Caco-2 (cell line): Measurements from ENCODE around the gene PCDHA4. TPM values are rescaled to one million over a fixed set of nuclear protein-coding genes. Genes with fewer than 3 reads are reported as not detected.
"Not testable (repeated sequence)": the region's sequence is repeated elsewhere in the genome, so short reads cannot be mapped to it uniquely, and the experiment has no call there.

ENCODE experiments used
- BruUV-seq: library from RNA; stranded (reverse); fragments of 400-500 nt; replicated peaks from 2 replicates; lab custom pipeline; 2021; lab: Mats Ljungman, UMichigan
- CTCF ChIA-PET: fragments of 300-600 bp; sonication (Branson Sonifier 250); formaldehyde crosslinking; loops from one replicate; lab custom pipeline; 2022; ENCODE audit warnings: antibody characterized with exemption; lab: Charles Lee
- POLR2A ChIA-PET: fragments of 300-600 bp; sonication (Branson Sonifier 250); formaldehyde crosslinking; loops from one replicate; lab custom pipeline; 2022; ENCODE audit warnings: antibody characterized with exemption; lab: Charles Lee
- DNase-seq, 2 experiments: peaks; one replicate each; pipeline versions ENCODE4 v3.0.0 to v3.0.0-alpha.2; 2020 to 2022
- H3K27me3 ChIP-seq: replicated peaks from 2 replicates; pipeline ENCODE4 v1.6.0; 2011; ENCODE audit warnings: low read length; ENCODE audit not compliant: control insufficient read depth, insufficient read depth
- H3K36me3 ChIP-seq: 2 replicates; pipeline ENCODE4 v1.5.1; 2011; ENCODE audit warnings: low read length; ENCODE audit not compliant: control insufficient read depth, insufficient read depth
- H3K4me1 ChIP-seq: fragments of 250-450 bp; sonication (Bioruptor Pico); 2 replicates; pipeline ENCODE4 v1.5.1; 2020; ENCODE audit warnings: mild to moderate bottlenecking
- H3K4me3 ChIP-seq: 2 replicates; pipeline ENCODE4 v1.5.1; 2011; ENCODE audit warnings: low read depth, mild to moderate bottlenecking, control low read depth, low read length
- H3K9me3 ChIP-seq: fragments of 250-450 bp; sonication (Bioruptor Pico); 2 replicates; pipeline ENCODE4 v1.5.1; 2020; ENCODE audit warnings: mild to moderate bottlenecking, moderate library complexity
- H3K27ac Mint-ChIP-seq: one replicate; pipeline ENCODE4 v1.8.0; 2022; ENCODE audit warnings: mixed read lengths; ENCODE audit not compliant: unreplicated experiment
- H3K27me3 Mint-ChIP-seq: one replicate; pipeline ENCODE4 v1.8.0; 2022; ENCODE audit warnings: mixed read lengths; ENCODE audit not compliant: insufficient read depth, unreplicated experiment
- H3K36me3 Mint-ChIP-seq: one replicate; pipeline ENCODE4 v1.8.0; 2022; ENCODE audit warnings: mild to moderate bottlenecking, mixed read lengths; ENCODE audit not compliant: insufficient read depth, unreplicated experiment
- H3K4me1 Mint-ChIP-seq: one replicate; pipeline ENCODE4 v1.8.0; 2022; ENCODE audit warnings: low read depth, mixed read lengths; ENCODE audit not compliant: unreplicated experiment
- H3K4me3 Mint-ChIP-seq: one replicate; pipeline ENCODE4 v1.8.0; 2022; ENCODE audit warnings: mild to moderate bottlenecking, moderate library complexity, mixed read lengths; ENCODE audit not compliant: unreplicated experiment
- H3K9me3 Mint-ChIP-seq: one replicate; pipeline ENCODE4 v1.8.0; 2022; ENCODE audit warnings: mixed read lengths; ENCODE audit not compliant: unreplicated experiment
- CTCF ChIP-seq, 2 experiments: fragments of 200-600 bp in 1 of 2; IDR thresholded peaks; 1 replicate in 1 of 2; 2 replicates in 1 of 2; pipeline versions ENCODE4 v1.5.1 to v1.8.0; 2011 to 2022; ENCODE audit warnings: antibody characterized with exemption in 1 of 2, control low read depth in 1 of 2, inconsistent platforms in 1 of 2, low read depth in 1 of 2, low read length in 1 of 2, mild to moderate bottlenecking in 1 of 2, moderate library complexity in 1 of 2; ENCODE audit not compliant: insufficient read depth in 1 of 2, severe bottlenecking in 1 of 2, unreplicated experiment in 1 of 2
- intact Hi-C: fragments of 100-400 bp; cut with micrococcal nuclease; formaldehyde crosslinking; loops from one replicate; pipeline ENCODE4 v1.10.0; 2022; ENCODE audit not compliant: unreplicated experiment
- total RNA-seq: library from RNA; stranded (reverse); gene quantifications from 2 replicates; pipeline ENCODE4 v1.2.3, GENCODE V29; 2022

The PCDHA4 gene
- total RNA-seq, 1 experiment from 2014 or later = 0.07 TPM

GRCh38 chr5:140791089-140791488, 15.8 kb upstream of the PCDHA4 start:
- no peak overlapping the region for H3K4me3 Mint-ChIP-seq
- no peak overlapping the region for H3K27ac Mint-ChIP-seq
- intact Hi-C loops = no loop called here
- no peaks in the 10 kb centered on the region for H3K27me3 Mint-ChIP-seq
- H3K4me1 Mint-ChIP-seq = no peaks in the 10 kb centered on the region
- no peak for TF ChIP-seq CTCF (IDR thresholded peaks at IDR 0.05; ENCODE audit: insufficient read depth in 1 of 2, low read depth in 1 of 2, low read length in 1 of 2, severe bottlenecking in 1 of 2, unreplicated experiment in 1 of 2)
- ChIA-PET POLR2A (no interaction called here), CTCF (no interaction called here)
- Histone ChIP-seq H3K4me3 (no peak overlapping the region), H3K4me1 (no peaks in the 10 kb centered on the region), H3K36me3 (no peaks in the 10 kb centered on the region), H3K9me3 (peaks cover 11% of the 10 kb centered on the region; the same call in 1 of the 2 replicates), H3K27me3 (no peaks in the 10 kb centered on the region)
- peaks cover 16% of the 10 kb centered on the region for H3K9me3 Mint-ChIP-seq
- BruUV-seq = no TSS peak
- no peak for DNase-seq
- H3K36me3 Mint-ChIP-seq = no peaks in the 10 kb centered on the region

DNA sequence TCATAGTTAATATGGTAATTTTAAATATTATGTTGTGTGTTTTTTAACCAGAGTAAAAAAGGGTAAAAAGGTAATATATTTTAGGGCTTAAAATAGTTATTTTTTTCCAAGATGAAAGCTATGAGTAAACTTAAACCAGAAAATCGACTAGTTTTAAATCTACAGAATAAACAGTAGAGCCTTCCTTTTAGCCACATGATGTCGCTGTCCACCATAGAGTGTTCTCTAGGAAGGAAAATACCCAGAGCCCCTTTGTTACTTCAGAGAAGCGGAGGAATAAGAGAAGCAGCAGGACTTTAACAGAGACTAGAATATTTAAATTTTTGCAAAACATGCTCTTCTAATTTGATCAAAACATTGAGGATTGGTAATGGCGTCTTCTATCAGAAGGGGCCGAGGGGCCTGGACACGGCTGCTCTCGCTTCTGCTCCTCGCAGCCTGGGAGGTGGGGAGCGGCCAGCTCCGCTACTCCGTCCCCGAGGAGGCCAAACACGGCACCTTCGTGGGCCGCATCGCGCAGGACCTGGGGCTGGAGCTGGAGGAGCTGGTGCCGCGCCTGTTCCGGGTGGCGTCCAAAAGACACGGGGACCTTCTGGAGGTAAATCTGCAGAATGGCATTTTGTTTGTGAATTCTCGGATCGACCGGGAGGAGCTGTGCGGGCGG, 12.1 kb upstream of the PCDHA4 start, which contains the start of gene PCDHA2:
TSS of gene PCDHA2 (plus strand) at position 258 of the 664 bp plus-strand sequence.
- POLR2A ChIA-PET = no interaction called here
- Histone ChIP-seq H3K27me3 (no peaks in the 10 kb centered on the region), H3K9me3 (peaks cover 3% of the 10 kb centered on the region; the same call in 1 of the 2 replicates), H3K36me3 (no peaks in the 10 kb centered on the region), H3K4me3 (no peak within 1 kb of the TSS), H3K4me1 (no peaks in the 10 kb centered on the region)
- CTCF ChIA-PET = no interaction called here
- no peak for DNase-seq
- Mint-ChIP-seq H3K4me1 (no peaks in the 10 kb centered on the region), H3K27me3 (no peaks in the 10 kb centered on the region), H3K36me3 (no peaks in the 10 kb centered on the region), H3K27ac (no peak within 1 kb of the TSS), H3K9me3 (peaks cover 16% of the 10 kb centered on the region), H3K4me3 (no peak within 1 kb of the TSS)
- intact Hi-C loops = no loop called here
- TF ChIP-seq CTCF (IDR thresholded peaks at IDR 0.05; ENCODE audit: insufficient read depth in 1 of 2, low read depth in 1 of 2, low read length in 1 of 2, severe bottlenecking in 1 of 2, unreplicated experiment in 1 of 2) = no peak
- BruUV-seq = no TSS peak

DNA sequence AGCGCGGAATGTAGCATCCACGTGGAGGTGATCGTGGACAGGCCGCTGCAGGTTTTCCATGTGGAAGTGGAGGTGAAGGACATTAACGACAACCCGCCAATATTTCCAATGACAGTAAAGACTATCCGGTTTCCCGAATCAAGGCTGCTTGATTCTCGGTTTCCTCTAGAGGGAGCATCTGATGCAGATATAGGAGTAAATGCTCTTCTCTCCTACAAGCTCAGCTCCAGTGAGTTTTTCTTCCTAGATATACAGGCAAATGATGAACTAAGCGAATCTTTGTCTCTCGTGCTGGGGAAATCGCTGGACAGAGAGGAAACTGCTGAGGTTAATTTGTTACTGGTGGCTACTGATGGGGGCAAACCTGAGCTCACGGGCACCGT, 11.6 kb upstream of the PCDHA4 start:
- Histone ChIP-seq H3K27me3 (no peaks in the 10 kb centered on the region), H3K9me3 (peaks cover 3% of the 10 kb centered on the region; the same call in 1 of the 2 replicates), H3K36me3 (no peaks in the 10 kb centered on the region), H3K4me3 (no peak overlapping the region), H3K4me1 (no peaks in the 10 kb centered on the region)
- intact Hi-C loops = no loop called here
- H3K27ac Mint-ChIP-seq = no peak overlapping the region
- BruUV-seq = no TSS peak
- TF ChIP-seq CTCF (IDR thresholded peaks at IDR 0.05; ENCODE audit: insufficient read depth in 1 of 2, low read depth in 1 of 2, low read length in 1 of 2, severe bottlenecking in 1 of 2, unreplicated experiment in 1 of 2) = no peak
- H3K4me1 Mint-ChIP-seq = no peaks in the 10 kb centered on the region
- H3K27me3 Mint-ChIP-seq = no peaks in the 10 kb centered on the region
- no peaks in the 10 kb centered on the region for H3K36me3 Mint-ChIP-seq
- no peak overlapping the region for H3K4me3 Mint-ChIP-seq
- DNase-seq = peak in 1 of 2 experiments; percentile 12
- CTCF ChIA-PET = no interaction called here
- peaks cover 16% of the 10 kb centered on the region for H3K9me3 Mint-ChIP-seq
- POLR2A ChIA-PET = no interaction called here

DNA sequence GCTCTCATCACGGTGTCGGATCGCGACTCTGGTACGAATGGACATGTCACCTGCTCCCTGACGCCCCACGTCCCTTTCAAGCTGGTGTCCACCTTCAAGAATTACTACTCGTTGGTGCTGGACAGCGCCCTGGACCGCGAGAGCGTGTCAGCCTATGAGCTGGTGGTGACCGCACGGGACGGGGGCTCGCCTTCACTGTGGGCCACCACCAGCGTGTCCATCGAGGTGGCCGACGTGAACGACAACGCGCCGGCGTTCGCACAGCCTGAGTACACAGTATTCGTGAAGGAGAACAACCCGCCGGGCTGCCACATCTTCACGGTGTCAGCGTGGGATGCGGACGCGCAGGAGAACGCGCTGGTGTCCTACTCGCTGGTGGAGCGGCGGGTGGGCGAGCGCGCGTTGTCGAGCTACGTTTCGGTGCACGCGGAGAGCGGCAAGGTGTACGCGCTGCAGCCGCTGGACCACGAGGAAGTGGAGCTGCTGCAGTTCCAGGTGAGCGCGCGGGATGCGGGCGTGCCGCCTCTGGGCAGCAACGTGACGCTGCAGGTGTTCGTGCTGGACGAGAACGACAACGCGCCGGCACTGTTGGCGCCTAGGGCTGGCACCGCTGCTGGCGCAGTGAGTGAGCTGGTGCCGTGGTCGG, 10.7 kb upstream of the PCDHA4 start:
- DNase-seq, H3K27me3 Mint-ChIP-seq, H3K27ac Mint-ChIP-seq, intact Hi-C loops, H3K36me3 Mint-ChIP-seq, H3K9me3 ChIP-seq, H3K4me3 Mint-ChIP-seq, POLR2A ChIA-PET, H3K27me3 ChIP-seq, H3K4me1 Mint-ChIP-seq, CTCF ChIA-PET, H3K36me3 ChIP-seq, H3K4me1 ChIP-seq, BruUV-seq, H3K4me3 ChIP-seq: not testable (repeated sequence)
- peaks cover 16% of the 10 kb centered on the region for H3K9me3 Mint-ChIP-seq
